DMS153 (cell line): ENCODE measurements around the gene ST8SIA4.
A peak's percentile ranks its signal among the peaks of the same experiment; 100 is the strongest.

Source experiments
- DNase-seq: peaks from one replicate; lab custom pipeline; 2025; lab: John Stamatoyannopoulos, UW

Gene ST8SIA4

GRCh38 chr5:100779669-100780375 is 123.3 kb downstream of the ST8SIA4 start:
- DNase-seq = no peak

- no peak for DNase-seq
These were observed 125.3 kb downstream of the ST8SIA4 start for GRCh38 chr5:100777680-100778300.

GRCh38 chr5:100775533-100775855 is 127.6 kb downstream of the ST8SIA4 start:
- no peak for DNase-seq

GRCh38 chr5:100772548-100772947 is 130.5 kb downstream of the ST8SIA4 start:
- DNase-seq = peak; percentile 4

GRCh38 chr5:100772006-100772405 is 131.1 kb downstream of the ST8SIA4 start:
- peak; percentile 16 for DNase-seq

- DNase-seq = no peak
These were observed 131.9 kb downstream of the ST8SIA4 start for GRCh38 chr5:100771181-100771580.

- DNase-seq = no peak
These were observed 134.9 kb downstream of the ST8SIA4 start for GRCh38 chr5:100768221-100768620.

GRCh38 chr5:100762995-100763394 is 140.1 kb downstream of the ST8SIA4 start:
- no peak for DNase-seq

GRCh38 chr5:100762108-100762507 is 141.0 kb downstream of the ST8SIA4 start:
- no peak for DNase-seq

GRCh38 chr5:100761192-100761591 is 141.9 kb downstream of the ST8SIA4 start:
- DNase-seq = no peak

GRCh38 chr5:100760688-100761087 is 142.4 kb downstream of the ST8SIA4 start:
- DNase-seq = no peak

GRCh38 chr5:100758780-100759179 is 144.3 kb downstream of the ST8SIA4 start:
- DNase-seq = no peak

GRCh38 chr5:100758306-100758705 is 144.8 kb downstream of the ST8SIA4 start:
- DNase-seq = no peak

- DNase-seq = no peak
These were observed 145.5 kb downstream of the ST8SIA4 start for GRCh38 chr5:100757618-100758017.
